Gastroesophageal sphincter (tissue), 4 donors: ENCODE measurements around the gene NELFCD. TPM values are rescaled to one million over a fixed set of nuclear protein-coding genes. Genes with fewer than 3 reads are reported as not detected.

Experiments used
- ATAC-seq: fragments of 150-250 bp; one replicate; pipeline ENCODE4 v1.9.1; 2016; ENCODE audit warnings: mild to moderate bottlenecking, moderate library complexity
- H3K27ac ChIP-seq, 4 donors: fragments of 200-600 bp; sonication (generic) in 3 of 4; 1 replicate in 3 of 4; 2 replicates in 1 of 4; pipeline ENCODE4 v1.5.1; 2016 to 2019
- H3K27me3 ChIP-seq: fragments of 200-600 bp; sonication (generic); one replicate; pipeline ENCODE4 v1.5.1; 2019
- H3K36me3 ChIP-seq, 2 donors: fragments of 200-600 bp; sonication (generic); one replicate each; pipeline ENCODE4 v1.5.1; 2019; ENCODE audit warnings: control low read depth in 1 of 2
- H3K4me1 ChIP-seq, 3 donors: fragments of 200-600 bp; sonication (generic); 1 replicate in 2 of 3; 2 replicates in 1 of 3; pipeline ENCODE4 v1.5.1; 2016 to 2019; ENCODE audit warnings: control low read depth in 2 of 3
- H3K4me3 ChIP-seq, 2 donors: fragments of 200-600 bp; sonication (generic); one replicate each; pipeline ENCODE4 v1.5.1; 2019; ENCODE audit warnings: mild to moderate bottlenecking in 1 of 2, moderate library complexity in 1 of 2
- H3K9me3 ChIP-seq, 3 donors: fragments of 200-600 bp; sonication (generic); one replicate each; pipeline ENCODE4 v1.5.1; 2017 to 2019; ENCODE audit warnings: control low read depth in 2 of 3
- CTCF ChIP-seq, 4 experiments: fragments of 200-600 bp in 2 of 4; fragments of 450-650 bp in 2 of 4; sonication (generic) in 1 of 4; IDR thresholded peaks; one replicate each; pipeline ENCODE4 v1.5.1; 2017 to 2019; ENCODE audit warnings: antibody characterized with exemption in 4 of 4, mild to moderate bottlenecking in 2 of 4, moderate library complexity in 2 of 4
- EP300 ChIP-seq: sonication (generic); formaldehyde crosslinking; IDR thresholded peaks from one replicate; pipeline ENCODE4 v1.6.1; 2017; ENCODE audit warnings: antibody characterized with exemption, mild to moderate bottlenecking
- POLR2A ChIP-seq, 2 donors: fragments of 450-650 bp; IDR thresholded peaks; one replicate each; pipeline ENCODE4 v1.6.1; 2017; ENCODE audit warnings: antibody characterized with exemption in 2 of 2, mild to moderate bottlenecking in 2 of 2, moderate library complexity in 1 of 2
- POLR2AphosphoS5 ChIP-seq: sonication (generic); formaldehyde crosslinking; IDR thresholded peaks from one replicate; pipeline ENCODE4 v1.6.1; 2017; ENCODE audit warnings: antibody characterized with exemption
- WGBS, 2 donors: methylation state at CpG; one replicate each; pipeline ENCODE4 v1.1.5; 2018; ENCODE audit warnings: low coverage in 1 of 2; 5-methylcytosine and 5-hydroxymethylcytosine counted together
- total RNA-seq, 4 donors: library from RNA; depleted of rRNA; stranded (reverse); fragments of >200 nt; gene quantifications; one replicate each; pipeline ENCODE4 v1.1.0, GENCODE V29; 2016

The NELFCD gene
- total RNA-seq, 4 donors from 2014 or later, result 26.5 to 48.6 (median 36.1) TPM

DNA sequence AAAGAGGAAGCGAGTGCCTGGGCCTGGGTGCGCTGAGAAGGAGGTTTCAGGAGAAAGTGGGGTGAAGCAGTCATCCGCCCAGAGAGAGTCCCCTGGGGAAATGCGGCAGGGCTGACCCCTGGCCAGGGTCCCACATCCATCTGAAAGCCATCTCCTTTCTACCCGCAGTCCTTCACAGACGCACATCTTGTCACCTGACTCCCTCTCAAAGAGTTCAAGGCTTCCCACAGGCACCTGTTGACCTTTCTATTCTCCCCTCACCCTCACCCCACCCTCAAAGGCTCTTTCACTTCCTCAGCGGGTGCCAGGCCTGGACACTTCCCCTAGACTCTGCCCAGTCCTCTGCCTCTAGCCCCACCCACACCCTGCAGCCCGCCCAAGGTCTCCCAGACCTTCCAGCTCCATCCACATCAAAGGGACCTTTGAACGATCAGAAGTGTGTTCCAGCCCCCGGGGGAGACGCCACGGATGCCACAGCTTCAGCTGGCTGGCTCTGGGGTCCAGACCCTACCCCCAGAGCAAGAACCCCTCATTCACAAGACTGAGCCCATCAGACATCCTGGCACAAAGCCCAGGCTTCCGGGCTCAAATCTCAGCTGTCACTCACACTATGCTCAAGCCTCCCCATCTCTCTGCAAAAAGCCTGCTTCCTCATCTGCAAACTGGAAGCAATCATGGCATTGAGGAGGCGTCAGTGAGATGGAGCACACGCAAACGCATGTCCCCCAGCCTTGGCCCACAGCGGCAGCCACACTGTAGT lies 23.9 kb downstream of the NELFCD start:
- Histone ChIP-seq H3K9me3 (no peaks in the 10 kb centered on the region), H3K4me3 (peak overlapping the region in 1 of 2 donors; percentile 91), H3K4me1 (peaks cover 0 to 50% (median 28%) of the 10 kb centered on the region in 3 donors), H3K27ac (peak overlapping the region in 3 of 4 donors; percentile 87 to 91 (median 89)), H3K27me3 (no peaks in the 10 kb centered on the region), H3K36me3 (peaks cover 0 to 44% of the 10 kb centered on the region in 2 donors)
- 55 to 64% methylated on average over 2 to 6 of the region's 17 CpGs for WGBS, 2 donors
- peak; percentile 37 for ATAC-seq
- no peak for TF ChIP-seq POLR2A (IDR thresholded peaks at IDR 0.05)
- TF ChIP-seq EP300, result no peak
- TF ChIP-seq POLR2AphosphoS5, result no peak
- no peak for TF ChIP-seq CTCF (IDR thresholded peaks at IDR 0.05)

- peaks cover 0 to 50% (median 28%) of the 10 kb centered on the region in 3 donors for H3K4me1 ChIP-seq
- no peak for ATAC-seq
- H3K36me3 ChIP-seq, result peaks cover 0 to 37% of the 10 kb centered on the region in 2 donors
- TF ChIP-seq POLR2AphosphoS5 (no peak), EP300 (no peak), POLR2A (IDR thresholded peaks at IDR 0.05) (no peak)
- H3K9me3 ChIP-seq, result no peaks in the 10 kb centered on the region
- H3K27ac ChIP-seq, result peak overlapping the region in 3 of 4 donors; percentile 87 to 91 (median 89)
- H3K27me3 ChIP-seq, result no peaks in the 10 kb centered on the region
- 80% methylated on average over 1 of the region's 3 CpGs; no CpG with 5 or more reads in 1 of the 2 donors for WGBS, 2 donors
- peak overlapping the region; percentile 73 to 91 for H3K4me3 ChIP-seq
These were observed 24.6 kb downstream of the NELFCD start for GRCh38 chr20:59005523-59006166.

- no peak for ATAC-seq
These were observed 25.3 kb downstream of the NELFCD start for GRCh38 chr20:59006167-59006863.

GRCh38 chr20:59006864-59007664 lies 26.0 kb downstream of the NELFCD start, which contains the start of gene CTSZ:
TSS of gene CTSZ (minus strand) at chr20:59007254. CDS start at chr20:59007128, 126 bp downstream.
- peak; percentile 84 for ATAC-seq
- H3K4me1 ChIP-seq, result peaks cover 0 to 50% (median 28%) of the 10 kb centered on the region in 3 donors
- WGBS, 2 donors, result no CpG with 5 or more reads among the region's 82 CpGs

More at GRCh38 chr20:59006167-59006863, 25.3 kb downstream of the NELFCD start:
- peaks cover 0 to 50% (median 28%) of the 10 kb centered on the region in 3 donors for H3K4me1 ChIP-seq
- no CpG with 5 or more reads among the region's 29 CpGs for WGBS, 2 donors
- TF ChIP-seq EP300, result no peak
- no peak for TF ChIP-seq POLR2AphosphoS5
- no peak for TF ChIP-seq CTCF (IDR thresholded peaks at IDR 0.05)
- no peak for TF ChIP-seq POLR2A (IDR thresholded peaks at IDR 0.05)
- no peaks in the 10 kb centered on the region for H3K9me3 ChIP-seq
- H3K4me3 ChIP-seq, result peak overlapping the region; percentile 73 to 91
- H3K27ac ChIP-seq, result peak overlapping the region; percentile 47 to 91 (median 88)
- peaks cover 0 to 30% of the 10 kb centered on the region in 2 donors for H3K36me3 ChIP-seq
- H3K27me3 ChIP-seq, result no peaks in the 10 kb centered on the region

More at GRCh38 chr20:59006864-59007664, 26.0 kb downstream of the NELFCD start, which contains the start of gene CTSZ:
- TF ChIP-seq POLR2AphosphoS5, result no peak
- no peak for TF ChIP-seq CTCF (IDR thresholded peaks at IDR 0.05)
- TF ChIP-seq POLR2A (IDR thresholded peaks at IDR 0.05), result peak; percentile 57 to 72
- H3K27ac ChIP-seq, result peak within 1 kb of the TSS; percentile 47 to 91 (median 88)
- no peaks in the 10 kb centered on the region for H3K27me3 ChIP-seq
- H3K9me3 ChIP-seq, result no peaks in the 10 kb centered on the region
- peak within 1 kb of the TSS; percentile 73 to 91 for H3K4me3 ChIP-seq
- peaks cover 0 to 23% of the 10 kb centered on the region in 2 donors for H3K36me3 ChIP-seq
